GM21381 (cell line): ENCODE results near the gene SPOCK1.

Experiments
- ATAC-seq: cut with Tn5 transposase; IDR thresholded peaks from one replicate; pipeline ENCODE4 v1.9.1; 2021; ENCODE audit warnings: mild to moderate bottlenecking, moderate library complexity; ENCODE audit not compliant: unreplicated experiment

SPOCK1 gene

DNA sequence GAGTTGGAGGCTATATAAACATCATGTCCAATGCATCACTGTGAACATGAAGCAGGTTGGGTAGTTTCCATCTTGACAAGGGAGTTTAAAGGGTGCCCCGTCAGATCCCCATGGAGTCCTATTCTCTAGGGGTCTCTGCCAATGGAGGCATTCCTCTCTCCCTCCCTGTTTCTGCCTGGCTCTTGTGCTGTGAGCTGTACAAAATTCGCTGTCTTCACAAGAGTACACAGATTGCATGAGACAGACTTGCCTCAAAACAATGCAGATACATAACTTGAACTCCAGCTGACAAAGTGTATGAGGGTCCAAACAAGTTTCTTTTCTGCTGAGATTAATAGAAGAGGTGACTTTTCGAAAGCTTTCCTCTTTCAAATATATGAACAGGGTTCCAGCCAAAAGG, 165.2 kb downstream of the SPOCK1 start:
- ATAC-seq = no peak

DNA sequence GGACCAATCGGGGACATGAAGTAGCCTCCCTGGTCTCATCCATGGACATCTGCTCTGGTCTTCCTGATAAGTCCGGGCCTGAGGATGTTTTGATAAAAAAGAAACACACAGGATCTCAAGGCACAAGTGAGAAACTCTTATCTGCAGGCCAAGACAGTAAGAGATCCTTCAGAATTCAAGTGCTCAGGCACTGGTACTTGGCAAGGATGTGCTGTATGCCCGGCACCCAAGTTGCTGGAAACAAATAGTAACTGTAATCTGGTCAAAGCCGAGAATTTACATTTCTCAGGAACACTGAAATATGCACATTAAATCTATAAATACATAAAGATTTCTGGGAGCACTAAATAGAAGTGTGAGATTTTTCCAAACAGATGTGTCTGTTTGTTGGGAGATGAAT, 165.7 kb downstream of the SPOCK1 start:
- no peak for ATAC-seq

DNA sequence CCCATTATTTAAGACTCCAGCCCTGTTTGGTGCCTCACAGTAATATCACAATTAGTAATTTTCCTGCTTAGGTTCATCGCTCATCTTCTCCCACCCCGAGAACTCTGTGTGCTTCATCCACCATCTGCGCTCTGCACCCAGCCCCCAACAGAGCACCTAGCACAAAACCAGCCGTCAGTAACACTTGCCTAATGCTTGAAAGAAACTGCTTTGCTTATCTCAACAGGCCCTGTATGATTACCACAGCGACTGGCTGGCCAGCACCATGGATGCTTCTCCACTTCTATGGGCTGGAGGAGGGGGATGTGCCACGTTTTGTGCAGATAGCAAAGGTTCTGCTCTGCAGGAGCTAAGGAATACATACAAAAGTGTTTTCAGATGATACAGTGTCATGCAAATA, 166.8 kb downstream of the SPOCK1 start:
- ATAC-seq = no peak

DNA sequence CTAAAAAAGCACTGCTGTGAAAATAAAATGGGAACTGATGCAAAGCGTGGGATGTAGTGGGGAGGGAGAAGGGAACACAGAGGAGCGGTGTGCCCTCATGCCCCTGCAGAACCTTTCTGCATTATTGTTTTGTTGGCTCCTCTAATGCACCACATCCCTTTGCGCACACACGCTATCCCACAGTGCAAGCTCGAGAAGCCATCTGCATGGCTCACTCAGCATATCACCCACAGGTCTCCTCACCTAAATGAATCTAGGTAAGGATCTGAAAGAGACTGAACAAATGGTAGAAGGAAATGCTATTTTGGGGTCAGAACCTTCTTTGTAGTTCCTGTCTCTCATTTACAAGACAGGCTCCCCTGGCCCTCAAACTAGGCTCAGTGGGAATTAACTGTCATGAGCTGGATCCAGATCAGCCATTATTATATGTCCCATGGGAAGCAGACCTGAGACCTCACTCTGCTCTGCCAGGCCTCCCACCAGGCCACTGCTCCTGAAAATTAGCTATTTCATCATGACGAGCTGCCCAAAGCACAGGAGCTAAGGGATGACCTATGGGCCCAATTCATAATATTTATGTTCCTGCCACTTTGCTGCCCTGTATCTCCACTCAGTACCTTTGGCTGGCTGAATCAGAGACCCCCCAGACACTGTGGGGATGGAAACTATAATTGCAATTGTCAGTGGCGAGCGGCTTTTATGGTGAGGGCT, 169.4 kb downstream of the SPOCK1 start:
- ATAC-seq = no peak

DNA sequence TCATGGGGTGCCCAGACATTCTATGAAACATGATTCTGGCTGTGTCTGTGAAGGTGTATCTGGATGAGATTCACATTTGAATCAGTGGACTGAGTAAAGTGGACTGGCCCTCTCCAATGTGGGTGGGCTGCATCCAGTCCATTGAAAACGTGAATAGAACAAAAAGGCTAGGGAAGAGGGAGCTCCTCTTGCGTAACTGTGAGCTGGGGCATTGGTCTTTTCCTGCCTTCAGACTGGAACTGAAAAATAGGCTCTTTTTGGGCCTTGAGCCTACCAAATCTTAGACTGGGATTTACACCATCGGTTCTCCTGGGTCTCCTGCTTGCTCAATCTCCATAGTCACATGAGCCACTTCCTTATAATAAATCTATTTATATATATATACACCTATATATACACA, 170.1 kb downstream of the SPOCK1 start:
- ATAC-seq = no peak

DNA sequence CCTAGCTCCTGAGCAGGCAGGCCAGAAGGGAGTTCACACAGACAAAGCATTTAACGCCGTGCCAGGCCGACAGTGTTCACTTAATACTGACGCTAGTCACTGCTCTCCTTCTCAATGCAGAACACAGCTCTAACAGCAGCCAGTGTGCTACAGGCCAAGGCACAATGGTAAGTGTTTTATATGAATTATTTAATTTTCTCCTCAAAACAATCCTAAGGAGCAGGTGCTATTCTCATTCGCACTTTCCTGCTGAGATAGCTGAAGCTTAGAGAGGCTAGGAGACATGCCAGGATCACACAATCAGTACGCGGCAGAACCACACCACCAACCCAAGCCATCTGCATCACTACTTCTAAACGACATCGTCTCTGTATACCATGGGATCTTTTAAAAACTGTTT, 170.7 kb downstream of the SPOCK1 start:
- no peak for ATAC-seq

DNA sequence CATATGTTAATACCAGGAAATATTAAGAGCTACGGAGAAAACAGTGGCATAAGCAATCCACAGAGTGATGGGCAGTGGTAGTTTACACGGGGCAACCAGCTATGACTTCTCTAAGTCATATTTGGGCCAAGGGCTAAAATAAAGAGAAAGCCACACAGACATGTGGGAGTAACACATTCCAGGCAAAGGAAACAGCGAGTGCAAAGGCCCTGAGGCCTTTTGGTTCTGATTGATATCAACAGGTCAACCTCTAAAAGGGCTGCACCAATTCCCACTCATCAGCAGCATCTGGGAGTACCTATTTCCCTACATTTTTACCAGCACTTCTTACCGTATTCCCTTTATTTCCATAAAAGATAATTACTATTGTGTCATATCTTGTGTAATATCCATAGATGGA, 173.4 kb downstream of the SPOCK1 start:
- no peak for ATAC-seq

DNA sequence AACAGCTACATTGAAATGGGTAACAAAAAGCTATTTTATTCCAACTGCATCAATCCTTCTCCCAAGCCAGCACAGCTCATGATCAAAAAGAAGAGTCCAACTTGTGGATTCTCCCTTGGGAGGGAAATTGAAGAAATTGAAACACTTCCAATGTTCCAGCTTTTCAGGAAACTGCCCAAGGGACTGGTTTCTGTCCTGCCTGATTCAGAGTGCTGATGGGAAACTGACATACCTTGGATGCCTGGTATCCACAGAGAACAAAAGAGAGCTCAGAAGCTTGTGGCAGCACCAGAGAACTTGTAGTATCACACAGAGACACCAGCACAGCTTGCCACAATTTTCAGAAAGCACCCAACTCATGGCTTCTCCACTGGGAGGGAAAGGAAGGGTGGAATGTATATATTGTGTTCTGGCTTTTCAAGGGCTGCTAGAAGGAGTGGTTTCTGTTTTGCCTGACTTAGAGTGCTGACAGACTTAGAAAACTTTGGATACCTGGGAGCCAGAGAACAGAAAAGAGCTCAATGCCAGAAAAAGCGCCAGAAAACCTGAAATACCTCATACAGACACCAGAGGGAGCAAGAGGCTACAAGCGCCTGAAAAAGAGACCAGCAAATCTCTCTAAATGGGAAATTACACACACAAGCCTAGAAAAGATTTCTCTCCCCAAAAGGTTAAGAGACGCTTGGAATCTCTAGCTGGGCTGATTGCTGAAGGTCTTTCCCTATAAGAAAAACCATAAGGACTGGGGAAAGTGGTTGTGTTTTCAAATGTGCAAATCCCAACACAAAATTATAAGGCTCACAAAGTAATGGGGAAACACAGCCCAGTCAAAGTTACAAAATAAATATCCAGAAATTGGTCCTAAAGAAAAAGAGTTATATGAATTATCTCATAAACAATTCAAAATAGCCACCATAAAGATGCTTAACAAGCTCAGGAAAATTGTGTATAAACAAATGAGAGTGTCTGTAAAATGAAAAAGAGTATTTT, 178.8 kb downstream of the SPOCK1 start:
- no peak for ATAC-seq

DNA sequence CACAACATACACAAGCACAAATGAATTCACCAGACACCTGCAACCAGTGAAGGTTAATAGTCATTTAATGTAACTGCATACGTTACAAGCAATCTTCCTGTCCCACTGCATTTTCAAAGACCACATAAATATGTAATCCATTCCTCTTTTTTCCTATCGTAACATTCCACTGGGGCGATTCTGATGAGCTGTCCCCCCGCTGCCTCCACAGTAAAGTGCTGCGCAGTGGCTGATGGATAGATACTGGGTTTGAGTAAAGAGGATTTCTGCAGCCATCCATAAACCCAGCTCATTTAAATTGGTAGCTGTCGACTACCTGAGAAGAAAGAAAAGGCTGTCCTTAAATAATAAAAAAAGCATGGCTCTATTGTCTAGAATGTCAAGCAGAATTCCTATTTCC, 181.1 kb downstream of the SPOCK1 start:
- no peak for ATAC-seq

DNA sequence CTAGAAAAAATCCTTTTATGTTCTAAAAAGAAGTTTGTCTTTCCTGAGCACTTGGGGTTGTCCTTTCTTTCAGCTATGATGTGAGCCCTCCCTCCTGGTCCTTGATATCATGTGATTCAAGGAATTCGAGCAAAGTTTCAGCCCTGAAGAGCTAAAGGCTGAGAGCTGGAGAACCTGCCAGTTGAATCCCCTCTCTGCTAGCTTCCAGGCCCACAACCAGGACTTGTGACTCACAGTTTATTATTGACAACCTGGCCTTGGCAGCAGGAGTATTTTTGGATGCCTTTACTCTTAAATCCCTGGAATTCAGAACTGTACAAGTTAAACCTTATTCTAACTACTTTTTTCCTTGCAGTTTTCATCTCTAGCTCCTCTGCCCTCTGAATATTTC, 182.8 kb downstream of the SPOCK1 start:
- no peak for ATAC-seq

DNA sequence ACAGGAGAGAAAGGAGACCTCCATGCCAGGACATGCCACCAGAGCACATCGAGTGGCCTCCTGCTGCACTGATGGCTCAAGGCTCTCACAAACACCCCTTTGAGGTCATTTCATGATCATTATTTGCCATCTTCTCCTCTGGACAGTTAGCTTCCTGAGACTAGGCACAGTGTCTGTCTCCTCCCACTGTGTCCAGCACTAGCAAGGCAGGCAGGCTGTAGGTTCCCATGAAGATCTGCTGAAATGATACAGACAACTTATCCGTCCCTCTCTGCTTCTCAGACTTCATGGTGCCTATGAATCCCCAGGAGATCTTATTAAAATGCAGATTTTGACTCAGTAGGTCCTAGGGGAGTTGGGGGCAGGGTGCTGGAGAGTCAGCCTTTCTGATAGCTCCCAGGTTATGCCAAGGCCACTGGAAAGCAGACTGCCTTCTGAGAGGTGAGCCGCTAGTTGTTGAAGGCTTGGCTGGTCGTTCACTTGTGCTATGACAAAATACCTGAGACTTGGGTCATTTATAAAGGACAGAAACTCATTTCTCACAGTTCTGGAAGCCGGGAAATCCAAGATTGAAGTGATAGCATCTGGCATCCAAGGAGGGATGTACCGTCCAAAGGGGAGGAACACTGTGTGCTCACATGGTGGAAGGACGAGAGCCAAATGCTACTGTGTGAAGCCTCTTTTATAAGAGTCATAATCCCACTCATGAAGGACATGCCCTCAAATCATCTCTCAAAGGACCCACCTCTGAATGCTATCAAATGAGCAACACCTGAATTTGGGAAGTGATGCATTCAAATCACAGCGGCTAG, 183.4 kb downstream of the SPOCK1 start:
- ATAC-seq = no peak

DNA sequence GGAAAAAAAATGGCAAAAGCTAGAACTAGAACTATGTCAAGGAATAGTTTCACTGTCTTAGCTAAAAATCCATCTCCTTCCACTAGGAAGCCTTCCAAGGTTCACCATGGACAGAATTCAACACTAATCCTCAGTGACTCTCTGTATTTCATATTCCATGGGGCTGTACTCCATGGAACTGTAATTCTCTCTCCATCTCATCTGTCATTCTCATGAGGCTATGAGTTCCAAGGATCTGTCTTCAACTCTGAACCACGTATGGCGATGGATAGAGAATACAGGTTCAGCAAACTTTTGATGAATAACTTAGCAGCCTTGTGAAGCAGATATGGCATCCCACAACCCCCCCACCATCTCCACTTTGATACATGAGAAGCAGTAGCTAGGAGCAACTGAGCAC, 184.0 kb downstream of the SPOCK1 start:
- no peak for ATAC-seq

DNA sequence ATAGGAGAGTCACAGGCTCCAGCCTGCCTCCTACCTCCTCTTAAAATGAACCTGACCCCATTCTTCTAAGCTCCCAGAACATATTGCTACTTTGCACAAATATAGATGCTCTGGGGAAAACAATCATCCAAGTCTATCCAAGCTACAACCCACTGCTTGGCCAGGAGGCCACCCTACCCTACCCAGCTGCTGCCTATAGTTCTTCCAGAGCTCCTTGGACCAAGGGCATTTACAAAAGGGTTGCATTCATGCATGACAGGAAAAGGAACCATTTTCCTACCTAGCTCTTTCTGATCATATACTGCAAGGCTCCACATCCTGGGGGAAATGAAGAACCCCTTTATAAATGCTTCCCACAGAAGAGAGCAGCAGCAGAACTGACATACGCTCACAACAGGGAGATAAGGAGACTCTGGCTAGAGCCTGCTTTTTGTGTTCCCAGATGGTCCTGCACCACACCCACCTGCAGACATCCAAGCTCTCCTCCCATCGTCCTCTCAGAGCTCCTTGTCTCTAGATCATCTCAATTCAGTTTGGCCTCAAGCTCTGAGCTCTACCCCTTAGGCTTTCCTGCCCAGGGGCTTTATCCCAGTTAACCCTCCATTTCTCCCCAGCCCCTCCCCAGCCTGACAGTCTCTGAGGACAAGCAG, 185.5 kb downstream of the SPOCK1 start:
- no peak for ATAC-seq

DNA sequence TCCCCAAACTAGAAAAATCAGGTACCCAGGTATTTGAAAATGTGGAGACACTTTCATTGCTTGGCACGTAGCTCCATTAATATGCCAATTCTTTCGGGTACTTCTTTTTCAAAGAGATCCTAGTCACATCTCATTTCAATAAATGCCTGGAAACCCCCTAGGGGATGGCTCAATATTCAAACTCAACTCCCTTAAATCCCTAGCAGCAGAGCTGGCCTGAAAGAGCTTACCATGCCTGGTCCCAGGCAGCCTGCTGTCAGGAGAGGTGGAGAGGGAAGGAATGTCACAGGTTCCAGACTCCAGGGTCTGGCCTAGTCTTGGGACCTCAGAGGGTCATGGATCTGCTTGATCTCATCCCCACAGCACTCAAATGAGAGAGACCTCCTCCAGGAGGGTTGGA, 187.1 kb downstream of the SPOCK1 start:
- ATAC-seq = no peak

DNA sequence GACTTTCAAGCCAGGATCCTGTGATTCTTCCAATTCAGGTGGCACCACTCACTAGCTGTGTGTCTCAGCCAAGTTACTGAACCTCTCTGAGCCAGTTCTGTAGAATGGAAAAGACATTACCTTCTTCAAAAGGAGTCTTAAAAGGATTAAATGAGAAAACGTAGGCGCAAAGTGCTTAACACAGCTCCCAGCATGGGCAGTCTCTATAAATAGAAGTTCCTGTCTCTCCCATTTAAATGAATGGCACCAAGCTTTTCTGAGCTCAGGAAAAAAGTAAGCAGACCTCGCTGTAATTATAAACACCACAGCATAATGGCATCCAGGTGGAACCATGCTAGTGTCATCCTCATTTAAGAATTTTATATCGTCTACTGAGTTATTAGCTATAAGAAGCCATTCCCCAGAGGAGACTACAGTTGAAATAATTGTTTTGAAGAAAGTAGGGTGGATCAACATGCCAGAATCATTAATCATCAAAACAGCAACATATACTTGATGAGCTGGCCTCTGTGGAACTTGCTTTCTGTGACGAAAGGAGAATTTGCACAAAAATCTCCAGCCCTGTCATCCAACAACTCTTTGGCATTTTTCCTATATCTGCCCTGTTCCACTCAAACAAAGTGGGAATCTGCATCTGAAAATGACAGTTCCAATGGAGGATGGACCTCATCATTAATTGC, 188.9 kb downstream of the SPOCK1 start:
- no peak for ATAC-seq

DNA sequence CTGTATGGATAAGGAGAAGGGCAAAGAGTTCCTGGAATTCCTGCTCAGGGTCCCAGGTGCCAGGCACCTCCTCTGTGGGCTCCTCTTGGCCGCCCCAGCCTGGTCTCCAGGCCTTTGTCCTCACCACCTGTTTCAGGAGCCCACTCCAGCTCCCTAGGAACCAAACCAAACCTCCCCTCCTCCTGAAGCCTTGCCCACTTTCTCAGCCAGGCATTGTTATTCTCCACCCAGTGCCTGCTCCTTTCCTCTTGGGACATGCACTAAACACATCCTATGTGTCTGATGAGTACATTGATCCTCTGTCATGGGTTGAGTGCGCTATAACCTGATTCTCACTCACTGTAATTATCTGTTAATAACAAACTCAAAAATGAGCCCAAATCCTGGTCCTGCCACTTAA, 189.8 kb downstream of the SPOCK1 start:
- no peak for ATAC-seq

DNA sequence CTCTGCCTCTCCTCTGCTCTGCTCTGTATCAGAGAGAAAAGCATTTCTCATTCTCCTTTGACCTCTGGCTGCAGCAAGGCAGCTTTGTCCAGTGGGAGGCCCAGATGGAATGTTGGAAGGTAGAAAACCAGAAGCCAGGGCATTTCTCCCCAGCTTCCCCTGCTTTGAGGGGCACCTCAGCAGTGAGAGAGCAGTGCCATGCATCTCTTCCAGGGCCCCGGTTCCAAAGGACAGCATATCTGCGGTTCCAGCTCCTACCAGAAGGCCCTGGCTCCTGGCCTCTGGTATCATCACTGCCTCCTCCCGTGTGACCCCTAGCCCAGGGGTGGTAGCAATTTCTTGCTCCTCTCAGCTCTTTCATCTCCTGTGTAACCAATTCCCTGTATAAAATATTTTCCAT, 190.8 kb downstream of the SPOCK1 start:
- no peak for ATAC-seq

DNA sequence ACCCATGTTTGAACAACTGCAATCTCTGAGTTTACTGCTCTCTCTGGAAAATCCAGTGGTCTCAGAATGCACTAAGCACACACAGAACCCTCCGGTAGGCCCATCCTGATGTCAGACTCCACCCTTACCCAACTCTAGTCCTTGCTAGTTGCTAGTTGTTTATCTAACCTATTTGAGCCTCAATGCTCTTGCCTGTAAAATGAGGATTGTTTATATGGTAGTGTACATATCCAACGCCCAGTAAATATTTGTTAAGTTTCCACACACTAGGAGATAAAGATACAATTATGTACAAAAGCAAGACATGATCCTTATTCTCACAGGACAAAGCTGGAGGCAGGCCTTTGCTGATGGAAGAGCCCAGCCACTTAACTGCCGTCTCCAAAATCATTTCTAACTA, 192.2 kb downstream of the SPOCK1 start:
- no peak for ATAC-seq

DNA sequence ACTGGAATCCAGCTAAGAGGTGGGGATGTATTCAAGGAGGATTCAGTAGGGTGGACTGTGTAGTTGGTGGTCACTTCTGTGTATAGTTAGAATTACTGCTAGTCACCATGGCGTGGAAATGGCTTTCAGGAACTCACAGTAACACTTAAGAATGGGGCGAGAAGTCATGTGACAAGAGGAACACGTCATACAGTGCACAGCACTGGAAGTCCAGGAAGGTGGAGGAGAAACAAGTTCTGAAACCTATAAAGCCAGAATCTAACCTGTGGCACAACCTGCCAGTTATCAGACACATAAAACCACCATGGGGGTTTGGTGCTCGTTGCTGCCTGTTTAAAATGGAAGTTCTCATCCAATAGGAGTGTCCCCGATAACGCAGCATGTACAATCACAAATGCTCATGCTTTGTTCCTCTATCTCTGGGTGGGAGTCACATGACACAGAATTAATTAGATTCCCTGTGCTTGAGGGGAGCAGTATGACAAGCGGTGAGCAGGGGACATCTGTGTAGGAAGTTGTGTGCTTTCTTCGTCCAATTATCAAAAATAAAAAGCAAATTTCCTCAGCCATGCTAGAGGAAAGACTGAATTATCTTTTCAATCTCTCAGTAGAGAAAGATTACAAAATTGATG, 193.0 kb downstream of the SPOCK1 start:
- no peak for ATAC-seq
